Calu3 (cell line): Measurements from ENCODE around the gene CDK1. TPM values are rescaled to one million over a fixed set of nuclear protein-coding genes. Genes with fewer than 3 reads are reported as not detected.

ENCODE experiments used
- BruUV-seq: library from RNA; stranded (reverse); fragments of 400-500 nt; replicated peaks from 2 replicates; lab custom pipeline; 2021; lab: Mats Ljungman, UMichigan
- CTCF ChIA-PET: fragments of 300-600 bp; sonication (Branson Sonifier 250); formaldehyde crosslinking; loops from one replicate; lab custom pipeline; 2022; ENCODE audit warnings: antibody characterized with exemption; lab: Charles Lee
- DNase-seq: peaks from one replicate; pipeline ENCODE4 v3.0.0; 2022
- H3K27ac Mint-ChIP-seq: one replicate; pipeline ENCODE4 v1.8.0; 2022; ENCODE audit warnings: mixed read lengths; ENCODE audit not compliant: unreplicated experiment
- H3K27me3 Mint-ChIP-seq: one replicate; pipeline ENCODE4 v1.8.0; 2022; ENCODE audit warnings: mixed read lengths; ENCODE audit not compliant: unreplicated experiment
- H3K36me3 Mint-ChIP-seq: one replicate; pipeline ENCODE4 v1.8.0; 2022; ENCODE audit warnings: mild to moderate bottlenecking, moderate library complexity, mixed read lengths; ENCODE audit not compliant: insufficient read depth, unreplicated experiment
- H3K4me1 Mint-ChIP-seq: one replicate; pipeline ENCODE4 v1.8.0; 2022; ENCODE audit warnings: mild to moderate bottlenecking, low read depth, mixed read lengths; ENCODE audit not compliant: unreplicated experiment
- H3K4me3 Mint-ChIP-seq: one replicate; pipeline ENCODE4 v1.8.0; 2022; ENCODE audit warnings: mild to moderate bottlenecking, low read depth, moderate library complexity, mixed read lengths; ENCODE audit not compliant: unreplicated experiment
- H3K9me3 Mint-ChIP-seq: one replicate; pipeline ENCODE4 v1.8.0; 2022; ENCODE audit warnings: low read depth, mixed read lengths; ENCODE audit not compliant: unreplicated experiment
- CTCF ChIP-seq: fragments of 200-600 bp; IDR thresholded peaks from one replicate; pipeline ENCODE4 v1.8.0; 2022; ENCODE audit warnings: antibody characterized with exemption; ENCODE audit not compliant: unreplicated experiment
- intact Hi-C: fragments of 100-400 bp; cut with micrococcal nuclease; formaldehyde crosslinking; loops from one replicate; pipeline ENCODE4 v1.10.0; 2022; ENCODE audit not compliant: unreplicated experiment
- total RNA-seq: library from RNA; stranded (reverse); gene quantifications from 2 replicates; pipeline ENCODE4 v1.2.3, GENCODE V29; 2022

Gene CDK1
- total RNA-seq, 1 experiment from 2014 or later: 140 TPM

- H3K9me3 Mint-ChIP-seq: no peaks in the 10 kb centered on the region
- intact Hi-C loops: no loop called here
- no peak overlapping the region for H3K27ac Mint-ChIP-seq
- no TSS peak for BruUV-seq
- H3K4me1 Mint-ChIP-seq: no peaks in the 10 kb centered on the region
- no peak overlapping the region for H3K4me3 Mint-ChIP-seq
- no peaks in the 10 kb centered on the region for H3K27me3 Mint-ChIP-seq
- no peak for DNase-seq
- no peaks in the 10 kb centered on the region for H3K36me3 Mint-ChIP-seq
- CTCF ChIA-PET: no interaction called here
- no peak for TF ChIP-seq CTCF
Observed at GRCh38 chr10:60821656-60822055, 43.4 kb downstream of the CDK1 start.

- peaks cover under 1% of the 10 kb centered on the region for H3K4me1 Mint-ChIP-seq
- BruUV-seq: no TSS peak
- CTCF ChIA-PET: no interaction called here
Observed at GRCh38 chr10:60822809-60823208, 44.5 kb downstream of the CDK1 start.

DNA sequence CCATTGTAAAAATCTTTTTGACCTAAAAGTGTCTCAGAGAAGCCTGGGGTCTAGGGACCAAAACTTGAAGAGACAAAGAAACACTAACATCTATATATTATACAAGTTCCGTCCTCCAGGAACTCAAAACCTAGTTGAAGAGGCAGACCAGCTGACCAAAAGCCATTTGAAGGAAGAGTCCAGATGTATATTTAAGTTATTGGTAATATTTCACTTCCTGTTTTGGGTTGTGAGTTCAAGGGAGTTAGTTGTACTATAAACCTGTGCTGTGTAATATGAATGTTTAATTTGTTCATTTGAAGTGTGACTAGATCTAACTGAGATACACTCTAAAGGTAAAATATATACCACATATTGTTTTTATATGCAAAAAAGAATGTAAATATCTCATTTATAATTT, 45.0 kb downstream of the CDK1 start:
- Mint-ChIP-seq H3K27ac (no peak overlapping the region), H3K4me3 (no peak overlapping the region), H3K27me3 (no peaks in the 10 kb centered on the region), H3K36me3 (no peaks in the 10 kb centered on the region), H3K4me1 (peaks cover 6% of the 10 kb centered on the region), H3K9me3 (no peaks in the 10 kb centered on the region)
- no TSS peak for BruUV-seq
- DNase-seq: no peak
- intact Hi-C loops: no loop called here
- no peak for TF ChIP-seq CTCF
- CTCF ChIA-PET: interaction anchor here (0.7 kb wide), 1 partner anchor 15 kb away, joined by 5 read pairs; no protein-coding TSS in a partner anchor

More at GRCh38 chr10:60822809-60823208, 44.5 kb downstream of the CDK1 start:
- no peak for TF ChIP-seq CTCF
- Mint-ChIP-seq H3K27ac (no peak overlapping the region), H3K9me3 (no peaks in the 10 kb centered on the region), H3K4me3 (no peak overlapping the region), H3K36me3 (no peaks in the 10 kb centered on the region), H3K27me3 (no peaks in the 10 kb centered on the region)
- intact Hi-C loops: no loop called here
- no peak for DNase-seq

DNA sequence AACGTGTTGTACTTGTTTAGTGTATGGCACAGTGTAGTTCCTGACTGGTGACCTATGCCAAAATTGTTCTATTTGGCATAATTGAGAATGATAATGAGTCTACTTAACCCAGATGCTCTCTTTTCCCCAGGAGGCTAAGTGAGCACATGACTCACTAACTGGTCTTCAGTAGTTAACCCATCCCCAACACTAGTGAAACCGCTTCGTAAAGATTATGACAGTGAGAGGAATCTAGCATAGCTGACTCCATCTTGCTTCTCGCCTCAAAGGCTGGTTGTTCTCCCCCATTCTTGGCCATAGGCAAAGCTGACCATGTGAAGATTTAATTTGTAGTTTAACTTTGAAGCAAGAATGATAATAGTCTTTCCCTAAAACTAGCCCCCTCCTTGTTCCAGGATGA, 47.2 kb downstream of the CDK1 start:
- no peak overlapping the region for H3K27ac Mint-ChIP-seq
- no peak overlapping the region for H3K4me3 Mint-ChIP-seq
- TF ChIP-seq CTCF: no peak
- DNase-seq: no peak
- H3K36me3 Mint-ChIP-seq: no peaks in the 10 kb centered on the region
- CTCF ChIA-PET: interaction anchor here (0.5 kb wide), 1 partner anchor 1078 kb away, joined by 3 read pairs; no protein-coding TSS in a partner anchor
- H3K9me3 Mint-ChIP-seq: no peaks in the 10 kb centered on the region
- no TSS peak for BruUV-seq
- no peaks in the 10 kb centered on the region for H3K27me3 Mint-ChIP-seq
- H3K4me1 Mint-ChIP-seq: peaks cover 12% of the 10 kb centered on the region
- intact Hi-C loops: no loop called here
